GM12865 (cell line): ENCODE data around the gene PDXDC1.
"Not testable (repeated sequence)": the region's sequence is repeated elsewhere in the genome, so short reads cannot be mapped to it uniquely, and the experiment has no call there.

Experiments used
- DNase-seq: peaks from one replicate; pipeline ENCODE4 v3.0.0; 2010; ENCODE audit warnings: low read depth
- H3K4me3 ChIP-seq: 2 replicates; pipeline ENCODE4 v1.5.1; 2011; ENCODE audit warnings: mild to moderate bottlenecking, low read depth, low read length, control low read depth
- TF ChIP-seq, protein P1 (sequence below): IDR thresholded peaks from 2 replicates; pipeline ENCODE4 v1.5.1; 2011; ENCODE audit warnings: low read length, control low read depth, low read depth, inconsistent platforms; ENCODE audit not compliant: insufficient read depth; ENCODE audit errors: missing control alignments

The PDXDC1 gene

DNA sequence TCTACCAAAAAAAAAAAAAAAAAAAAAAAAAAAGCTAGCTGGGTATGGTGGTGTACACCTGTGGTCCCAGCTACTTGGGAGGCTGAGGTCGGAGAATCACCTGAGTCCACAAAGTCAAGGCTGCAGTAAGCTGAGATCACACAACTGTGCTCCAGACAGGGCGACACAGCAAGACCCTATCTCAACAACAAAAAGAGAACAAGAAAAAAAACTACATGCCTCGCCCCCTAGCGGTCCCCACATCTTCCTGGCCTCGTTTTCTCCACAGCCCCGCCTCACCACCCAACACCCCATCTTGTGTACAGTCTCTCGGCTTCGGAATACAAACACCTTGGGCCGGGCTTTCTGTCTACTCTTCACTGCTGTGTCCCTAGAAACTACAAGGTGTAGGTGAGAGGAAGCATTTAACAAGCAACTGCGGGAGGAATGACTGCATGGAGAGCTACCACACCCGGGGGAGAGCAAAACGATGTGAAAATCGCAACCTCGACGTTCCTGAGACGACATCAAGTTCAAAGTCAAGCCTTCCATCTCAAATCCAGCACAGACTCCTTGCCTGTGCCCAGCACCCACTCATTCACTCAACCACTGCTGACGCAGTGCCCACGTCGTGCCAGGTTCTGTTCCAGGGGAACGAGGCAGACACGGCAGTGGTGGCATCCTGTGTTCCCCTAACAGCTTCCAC lies 72.0 kb downstream of the PDXDC1 start:
- H3K4me3 ChIP-seq, result no peak overlapping the region
- DNase-seq, result no peak
- TF ChIP-seq, protein P1, sequence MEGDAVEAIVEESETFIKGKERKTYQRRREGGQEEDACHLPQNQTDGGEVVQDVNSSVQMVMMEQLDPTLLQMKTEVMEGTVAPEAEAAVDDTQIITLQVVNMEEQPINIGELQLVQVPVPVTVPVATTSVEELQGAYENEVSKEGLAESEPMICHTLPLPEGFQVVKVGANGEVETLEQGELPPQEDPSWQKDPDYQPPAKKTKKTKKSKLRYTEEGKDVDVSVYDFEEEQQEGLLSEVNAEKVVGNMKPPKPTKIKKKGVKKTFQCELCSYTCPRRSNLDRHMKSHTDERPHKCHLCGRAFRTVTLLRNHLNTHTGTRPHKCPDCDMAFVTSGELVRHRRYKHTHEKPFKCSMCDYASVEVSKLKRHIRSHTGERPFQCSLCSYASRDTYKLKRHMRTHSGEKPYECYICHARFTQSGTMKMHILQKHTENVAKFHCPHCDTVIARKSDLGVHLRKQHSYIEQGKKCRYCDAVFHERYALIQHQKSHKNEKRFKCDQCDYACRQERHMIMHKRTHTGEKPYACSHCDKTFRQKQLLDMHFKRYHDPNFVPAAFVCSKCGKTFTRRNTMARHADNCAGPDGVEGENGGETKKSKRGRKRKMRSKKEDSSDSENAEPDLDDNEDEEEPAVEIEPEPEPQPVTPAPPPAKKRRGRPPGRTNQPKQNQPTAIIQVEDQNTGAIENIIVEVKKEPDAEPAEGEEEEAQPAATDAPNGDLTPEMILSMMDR, result no peak

- DNase-seq, result no peak
- H3K4me3 ChIP-seq, result no peak overlapping the region
- TF ChIP-seq, protein P1, result no peak
These were observed 74.9 kb downstream of the PDXDC1 start for GRCh38 chr16:15049581-15050180.

- not testable (repeated sequence) for DNase-seq, H3K4me3 ChIP-seq
These were observed 75.6 kb downstream of the PDXDC1 start for GRCh38 chr16:15050440-15050839.

DNA sequence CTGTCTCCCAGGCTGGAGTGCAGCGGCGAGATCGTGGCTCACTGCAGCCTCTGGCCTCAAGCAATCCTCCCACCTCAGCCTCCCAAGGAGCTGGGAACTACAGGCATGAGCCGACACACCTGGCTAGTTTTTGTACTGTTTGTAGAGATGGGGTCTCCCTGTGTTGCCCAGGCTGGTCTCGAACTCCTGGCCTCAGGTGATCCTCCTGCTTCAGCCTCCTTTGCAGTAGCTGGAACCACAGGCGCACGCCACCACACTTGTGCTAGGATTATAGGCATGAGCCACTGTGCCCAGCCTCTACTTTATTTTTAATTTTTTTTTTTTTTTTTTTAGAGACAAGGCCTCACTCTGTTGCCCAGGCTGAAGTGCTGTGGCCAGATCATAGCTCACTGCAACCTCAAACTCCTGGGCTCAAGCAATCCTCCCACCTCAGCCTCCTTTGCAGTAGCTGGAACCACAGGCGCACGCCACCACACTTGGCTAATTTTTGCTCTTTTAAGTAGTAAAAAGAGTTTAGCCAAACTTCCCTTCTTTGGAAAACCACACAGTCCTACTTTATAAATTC lies 76.6 kb downstream of the PDXDC1 start:
- no peak for DNase-seq

GRCh38 chr16:15052747-15053476 lies 78.1 kb downstream of the PDXDC1 start:
- no peak for DNase-seq
- TF ChIP-seq, protein P1, result no peak
- no peak overlapping the region for H3K4me3 ChIP-seq

More for the DNA sequence above, 76.6 kb downstream of the PDXDC1 start:
- H3K4me3 ChIP-seq, result no peak overlapping the region
- TF ChIP-seq, protein P1, result no peak

GRCh38 chr16:15053904-15054303 lies 79.1 kb downstream of the PDXDC1 start:
- no peak overlapping the region for H3K4me3 ChIP-seq
- TF ChIP-seq, protein P1, result no peak

More at GRCh38 chr16:15053904-15054303, 79.1 kb downstream of the PDXDC1 start:
- DNase-seq, result no peak
